AG08395 (cell line): Measurements from ENCODE around the gene NTHL1.

Source experiments
- DNase-seq: peaks from one replicate; pipeline ENCODE4 v3.0.0; 2012; ENCODE audit warnings: mixed read lengths, low spot score

NTHL1 gene

GRCh38 chr16:2083876-2084780, 36.5 kb upstream of the NTHL1 start:
- no peak for DNase-seq

- no peak for DNase-seq
Observed at GRCh38 chr16:2083409-2083808, 35.8 kb upstream of the NTHL1 start.

DNA sequence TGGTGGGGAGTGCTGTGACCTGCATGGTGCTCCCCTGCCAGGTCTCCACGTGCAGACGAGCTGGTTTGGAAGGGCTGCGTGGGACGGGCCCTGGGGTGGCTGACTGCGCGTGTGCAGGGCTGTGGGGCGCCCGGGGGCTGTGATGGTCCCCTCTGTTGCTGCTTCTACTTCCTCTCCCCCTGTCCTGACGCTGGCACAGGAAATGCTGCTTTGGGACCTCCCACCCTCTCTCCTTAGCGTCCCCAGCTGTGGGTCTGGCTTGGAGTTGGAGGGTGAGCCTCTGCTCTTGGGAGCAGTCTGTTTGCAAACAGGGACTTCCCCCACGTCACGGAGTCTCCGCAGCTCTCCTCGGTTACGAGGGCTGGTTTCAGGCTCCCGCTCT, 35.3 kb upstream of the NTHL1 start:
- DNase-seq: no peak

- DNase-seq: no peak
Observed at GRCh38 chr16:2082171-2082982, 34.7 kb upstream of the NTHL1 start.

DNA sequence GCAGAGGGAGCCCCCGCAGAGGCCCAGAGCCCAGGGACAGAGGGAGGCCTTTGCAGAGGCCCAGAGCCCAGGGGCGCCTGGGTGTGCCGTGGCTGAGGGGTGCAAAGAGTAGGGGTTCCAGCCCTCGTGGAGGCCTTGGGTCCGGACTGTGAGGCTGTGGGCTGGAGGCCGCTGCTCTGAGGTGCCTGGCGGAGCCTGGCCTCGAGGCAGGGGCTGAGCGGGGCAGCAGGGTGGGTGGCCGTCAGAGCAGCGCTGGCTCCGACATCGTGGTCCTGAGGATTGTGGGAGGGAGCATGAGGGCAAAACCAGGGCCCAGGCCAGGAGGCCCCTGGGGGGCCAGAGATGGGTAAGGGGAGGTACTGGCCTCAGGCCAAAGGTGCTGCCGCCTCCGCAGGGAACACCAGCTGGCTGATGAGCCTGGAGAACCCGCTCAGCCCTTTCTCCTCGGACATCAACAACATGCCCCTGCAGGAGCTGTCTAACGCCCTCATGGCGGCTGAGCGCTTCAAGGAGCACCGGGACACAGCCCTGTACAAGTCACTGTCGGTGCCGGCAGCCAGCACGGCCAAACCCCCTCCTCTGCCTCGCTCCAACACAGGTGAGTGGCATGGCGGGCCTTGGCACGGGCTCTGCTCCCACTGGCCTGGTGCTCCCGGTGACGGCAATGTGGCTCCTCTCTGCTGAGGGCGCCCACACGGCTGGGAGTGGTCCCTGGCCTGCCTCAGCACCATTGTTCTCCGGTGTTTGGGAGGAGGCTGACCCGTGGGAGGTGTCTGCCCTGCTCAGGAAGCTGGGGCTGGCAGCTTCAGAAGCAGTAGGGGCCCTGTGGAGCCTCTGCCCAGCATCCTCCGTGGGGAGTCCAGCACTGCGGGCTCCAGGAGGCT, 33.8 kb upstream of the NTHL1 start:
- no peak for DNase-seq

DNA sequence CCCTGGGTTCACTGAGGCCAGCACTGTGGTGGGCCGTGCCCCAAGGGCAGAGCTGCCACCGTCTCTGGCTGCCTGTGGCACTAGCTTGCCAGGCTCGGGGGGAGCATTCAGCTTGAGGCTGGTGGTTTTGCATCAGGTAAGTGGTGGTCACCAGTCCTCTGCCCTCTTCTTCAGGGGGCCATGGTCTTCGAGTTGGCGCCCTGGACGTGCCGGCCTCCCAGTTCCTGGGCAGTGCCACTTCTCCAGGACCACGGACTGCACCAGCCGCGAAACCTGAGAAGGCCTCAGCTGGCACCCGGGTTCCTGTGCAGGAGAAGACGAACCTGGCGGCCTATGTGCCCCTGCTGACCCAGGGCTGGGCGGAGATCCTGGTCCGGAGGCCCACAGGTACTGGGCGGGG, 32.4 kb upstream of the NTHL1 start:
- DNase-seq: no peak

DNA sequence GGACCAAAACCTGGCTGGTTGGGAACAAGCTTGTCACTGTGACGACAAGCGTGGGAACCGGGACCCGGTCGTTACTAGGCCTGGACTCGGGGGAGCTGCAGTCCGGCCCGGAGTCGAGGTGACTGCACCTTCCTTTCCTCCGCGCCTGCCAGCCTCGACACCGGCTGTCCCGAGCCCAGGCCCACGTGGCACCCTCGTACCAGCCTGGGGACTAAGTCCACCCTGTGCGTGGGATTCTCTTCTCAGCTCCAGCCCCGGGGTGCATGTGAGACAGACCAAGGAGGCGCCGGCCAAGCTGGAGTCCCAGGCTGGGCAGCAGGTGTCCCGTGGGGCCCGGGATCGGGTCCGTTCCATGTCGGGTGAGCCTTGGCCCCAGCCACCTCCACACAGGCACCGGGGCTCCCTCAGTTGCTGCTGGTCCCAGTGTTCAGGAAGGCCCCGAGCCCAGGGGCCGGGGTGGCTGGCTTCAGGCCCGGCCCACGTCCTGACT, 31.7 kb upstream of the NTHL1 start:
- no peak for DNase-seq

GRCh38 chr16:2078691-2079090, 31.1 kb upstream of the NTHL1 start:
- DNase-seq: no peak

GRCh38 chr16:2078096-2078495, 30.5 kb upstream of the NTHL1 start:
- DNase-seq: no peak

GRCh38 chr16:2077696-2078095, 30.1 kb upstream of the NTHL1 start:
- no peak for DNase-seq

DNA sequence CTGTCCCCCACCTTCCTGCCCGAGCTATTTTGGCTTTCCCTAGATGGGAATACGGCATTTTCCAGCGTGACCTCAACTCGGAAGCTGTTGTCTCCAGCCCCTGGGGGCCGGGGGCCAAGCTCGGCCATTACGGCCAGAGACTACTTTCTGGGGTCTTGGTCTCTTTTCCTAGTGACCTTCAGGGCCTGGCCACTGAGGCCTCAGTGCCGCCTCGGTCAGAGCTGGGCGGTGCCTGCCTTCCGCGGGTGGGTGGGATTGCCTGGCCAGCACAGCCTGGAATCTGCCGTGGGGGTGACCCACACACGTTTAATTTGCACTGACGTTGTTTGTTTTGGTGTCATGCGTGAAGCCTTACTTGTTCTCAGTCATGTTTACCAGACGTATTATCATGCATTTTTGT, 29.4 kb upstream of the NTHL1 start:
- DNase-seq: no peak

- no peak for DNase-seq
Observed at GRCh38 chr16:2076072-2076865, 28.6 kb upstream of the NTHL1 start.

DNA sequence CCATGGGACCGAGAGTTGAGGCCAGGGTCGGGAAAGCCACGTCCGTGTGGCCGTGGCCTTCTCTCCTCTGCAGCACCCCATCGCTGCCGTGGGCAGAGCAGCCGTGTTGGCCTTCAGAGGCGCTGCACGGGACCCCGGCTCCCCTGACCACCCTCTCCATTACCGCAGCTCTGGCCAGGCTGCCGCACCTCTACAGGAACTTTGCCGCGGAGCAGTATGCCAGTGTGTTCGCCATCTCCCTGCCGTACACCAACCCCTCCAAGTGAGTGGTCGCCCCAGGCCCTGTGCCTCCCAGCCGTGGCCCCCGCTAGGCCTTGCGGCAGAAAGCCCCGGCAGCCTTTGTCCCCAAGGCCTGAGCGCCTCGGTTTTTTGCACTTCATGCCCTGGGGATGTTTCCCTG, 28.0 kb upstream of the NTHL1 start:
- no peak for DNase-seq

DNA sequence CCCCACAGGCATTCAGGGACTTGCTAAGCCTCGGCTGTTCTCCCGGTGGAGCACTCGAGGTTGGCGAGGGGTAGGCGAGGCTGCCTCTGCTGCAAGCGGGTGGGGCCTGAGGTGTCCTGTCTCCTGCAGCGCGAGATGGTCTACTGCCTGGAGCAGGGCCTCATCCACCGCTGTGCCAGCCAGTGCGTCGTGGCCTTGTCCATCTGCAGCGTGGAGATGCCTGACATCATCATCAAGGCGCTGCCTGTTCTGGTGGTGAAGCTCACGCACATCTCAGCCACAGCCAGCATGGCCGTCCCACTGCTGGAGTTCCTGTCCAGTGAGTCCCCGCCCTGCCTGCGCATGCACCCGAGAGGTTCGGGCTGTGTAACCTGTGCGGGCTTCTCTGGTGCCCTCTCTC, 26.4 kb upstream of the NTHL1 start:
- no peak for DNase-seq

DNA sequence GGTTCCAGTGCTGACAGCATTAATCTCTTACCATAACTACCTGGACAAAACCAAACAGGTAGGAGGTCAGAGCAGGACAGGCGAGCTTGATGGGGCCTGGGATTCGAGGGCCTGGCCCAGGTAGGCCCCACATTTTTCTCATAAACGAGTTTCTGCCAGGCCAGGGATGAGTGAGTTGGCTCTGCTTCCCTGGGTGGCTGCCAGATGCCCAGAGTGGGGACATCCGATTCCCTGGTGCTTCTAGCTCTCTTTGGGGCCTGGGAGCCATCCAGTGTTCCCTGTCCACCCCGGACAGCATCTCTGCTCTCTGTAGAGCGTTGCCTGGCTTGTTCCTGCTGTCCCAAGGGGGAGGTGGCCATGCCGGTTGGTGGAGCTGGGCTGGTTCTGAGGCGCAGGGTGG, 25.3 kb upstream of the NTHL1 start:
- no peak for DNase-seq

GRCh38 chr16:2071454-2072202, 24.0 kb upstream of the NTHL1 start:
- DNase-seq: no peak

DNA sequence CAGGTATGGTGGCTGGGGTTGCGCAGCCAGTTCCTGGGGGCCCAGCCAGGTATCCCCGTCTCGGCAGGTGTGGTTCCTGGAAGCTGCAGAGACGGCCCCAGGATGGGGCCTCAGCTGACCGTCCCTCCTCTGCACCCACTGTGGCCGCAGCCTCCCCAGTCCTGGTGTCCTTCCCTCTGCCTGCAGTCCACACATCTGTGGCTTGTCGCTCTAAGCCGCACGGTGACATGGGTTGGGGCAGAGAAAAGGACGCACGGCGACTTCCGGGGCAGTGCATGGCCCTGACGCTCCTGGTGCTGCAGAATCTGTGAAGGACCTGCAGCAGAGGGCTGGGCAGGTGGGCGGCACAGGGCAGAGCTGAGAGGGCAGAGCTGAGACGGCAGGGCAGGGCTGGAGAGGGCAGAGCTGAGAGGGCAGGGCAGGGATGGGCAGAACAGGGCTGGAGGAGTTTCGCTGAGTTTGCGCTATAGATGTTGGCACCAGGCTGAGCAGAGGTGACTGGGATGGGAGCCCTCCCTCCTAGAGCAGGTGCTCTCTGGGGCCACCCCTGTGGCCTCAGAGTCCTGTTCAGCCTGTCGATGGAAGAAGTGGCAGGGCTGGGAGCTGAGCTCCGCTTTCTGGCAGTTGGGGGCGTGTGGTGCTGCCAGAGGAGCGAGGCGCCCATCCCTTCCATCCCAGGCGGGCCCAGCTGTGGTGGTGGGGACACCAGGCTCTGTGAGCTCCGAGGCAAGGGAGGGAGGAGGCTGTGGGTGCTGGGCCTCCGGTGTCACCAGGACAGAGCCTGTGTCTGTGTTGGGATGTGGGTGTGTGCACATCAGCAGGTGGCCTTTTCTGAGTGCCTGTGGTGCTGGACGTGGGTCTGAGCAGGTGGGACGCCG, 23.2 kb upstream of the NTHL1 start:
- no peak for DNase-seq

DNA sequence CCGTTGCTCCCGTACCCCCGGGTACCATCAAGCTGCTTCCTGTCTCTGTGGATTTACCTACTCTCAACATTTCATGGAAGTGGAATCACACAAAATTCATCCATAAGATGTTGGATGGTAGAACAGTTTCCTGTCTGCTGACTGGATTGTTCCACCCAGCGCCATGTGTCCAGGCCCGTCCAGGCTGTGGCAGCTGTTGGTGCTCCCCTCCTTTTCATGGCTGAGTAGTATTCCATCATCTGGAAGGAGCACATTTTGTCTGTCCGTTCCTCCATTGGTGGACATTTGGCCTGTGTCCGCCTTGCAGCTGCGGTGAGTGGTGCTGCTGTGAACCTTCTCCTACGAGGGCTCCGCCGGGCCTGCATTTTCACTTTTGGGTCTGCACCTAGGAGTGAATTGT, 18.5 kb upstream of the NTHL1 start:
- DNase-seq: no peak

DNA sequence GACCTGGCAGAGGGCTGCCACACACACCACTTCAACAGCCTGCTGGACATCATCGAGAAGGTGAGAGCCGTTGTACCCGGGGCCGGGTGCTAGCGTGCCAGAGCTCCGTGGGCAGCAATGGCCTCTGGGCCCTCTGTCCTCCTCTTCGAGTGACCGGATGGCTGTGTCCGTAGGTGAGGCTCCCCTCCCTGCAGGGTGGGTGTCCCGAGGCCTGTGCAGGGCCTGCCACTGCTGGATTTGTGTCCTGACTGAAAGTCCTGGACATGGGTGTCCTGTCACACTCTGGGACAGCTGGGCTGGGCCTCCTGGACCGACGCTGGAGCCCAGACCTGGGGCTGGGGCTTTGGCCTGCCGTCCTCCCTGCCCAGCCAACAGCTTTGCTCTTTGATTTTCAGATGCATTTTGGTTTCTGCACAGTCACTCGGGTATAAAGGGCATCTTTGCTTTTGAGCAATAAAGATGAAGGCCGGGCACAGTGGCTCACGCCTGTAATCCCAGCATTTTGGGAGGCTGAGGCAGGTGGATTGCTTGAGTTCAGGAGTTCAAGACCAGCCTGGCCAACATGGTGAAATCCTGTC, 16.8 kb upstream of the NTHL1 start:
- DNase-seq: no peak
